ENCODE data around the gene ATP5IF1.

DNA sequence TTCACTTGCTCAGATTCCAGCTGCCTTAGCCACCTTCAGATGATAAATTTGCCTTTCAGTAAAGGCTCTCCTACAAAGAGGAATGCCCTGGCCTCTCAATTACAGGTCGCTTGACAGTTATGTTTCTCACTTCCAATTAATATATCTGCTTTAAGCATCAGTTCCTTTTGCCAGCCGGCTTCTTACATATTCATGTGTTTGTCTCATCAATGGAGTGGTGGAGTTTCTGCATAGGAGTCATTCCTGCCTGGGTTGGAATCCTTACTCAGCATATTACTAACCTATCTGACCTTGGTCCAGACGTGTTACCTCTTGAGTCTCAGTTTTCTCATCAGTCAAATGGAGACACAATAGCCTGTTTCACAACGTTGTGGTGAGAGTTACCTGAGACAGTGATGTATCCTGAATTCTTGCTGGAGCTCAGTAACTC, 14.0 kb downstream of the ATP5IF1 start:
- TF ChIP-seq EZH2phosphoT487 (IDR thresholded peaks at IDR 0.05; ENCODE audit: borderline replicate concordance), result no peak
- TF ChIP-seq CTCF (conservative IDR thresholded peaks at IDR 0.05; ENCODE audit: low read length), result no peak
